GM12874 (cell line): ENCODE results near the gene PCSK5.

Experiments
- CTCF ChIP-seq: IDR thresholded peaks from 2 replicates; pipeline ENCODE4 v1.5.1; 2011; ENCODE audit warnings: low read depth, mild to moderate bottlenecking, control low read depth, low read length, moderate library complexity; ENCODE audit not compliant: insufficient read depth

The PCSK5 gene

GRCh38 chr9:75937521-75938258 lies 47.2 kb downstream of the PCSK5 start:
- TF ChIP-seq CTCF: no peak

- no peak for TF ChIP-seq CTCF
Measured at GRCh38 chr9:75938946-75939345, 48.5 kb downstream of the PCSK5 start.

- no peak for TF ChIP-seq CTCF
Measured at GRCh38 chr9:75939536-75940111, 49.2 kb downstream of the PCSK5 start.

GRCh38 chr9:75941066-75941465 lies 50.6 kb downstream of the PCSK5 start:
- TF ChIP-seq CTCF: no peak

GRCh38 chr9:75941577-75942311 lies 51.3 kb downstream of the PCSK5 start:
- no peak for TF ChIP-seq CTCF

- TF ChIP-seq CTCF: no peak
Measured at GRCh38 chr9:75946766-75947165, 56.3 kb downstream of the PCSK5 start.

- TF ChIP-seq CTCF: no peak
Measured at GRCh38 chr9:75947233-75947632, 56.8 kb downstream of the PCSK5 start.
